Nephron (organoid): ENCODE results near the gene ABCC4.
A peak's percentile ranks its signal among the peaks of the same experiment; 100 is the strongest.
"Not testable (repeated sequence)": the region's sequence is repeated elsewhere in the genome, so short reads cannot be mapped to it uniquely, and the experiment has no call there.

ENCODE experiments used
- H3K27ac Mint-ChIP-seq, 3 experiments: 2 replicates each; pipeline ENCODE4 v1.8.0; 2020; ENCODE audit warnings: mixed read lengths in 3 of 3, mild to moderate bottlenecking in 2 of 3, moderate library complexity in 1 of 3
- H3K27me3 Mint-ChIP-seq: 2 replicates; pipeline ENCODE4 v1.8.0; 2021; ENCODE audit warnings: low read depth, mild to moderate bottlenecking, moderate library complexity, mixed read lengths
- H3K36me3 Mint-ChIP-seq: 2 replicates; pipeline ENCODE4 v1.8.0; 2020; ENCODE audit warnings: low read depth, mixed read lengths
- H3K4me1 Mint-ChIP-seq: 2 replicates; pipeline ENCODE4 v1.8.0; 2020; ENCODE audit warnings: mixed read lengths
- H3K4me3 Mint-ChIP-seq, 3 experiments: 2 replicates each; pipeline ENCODE4 v1.8.0; 2020; ENCODE audit warnings: mild to moderate bottlenecking in 3 of 3, mixed read lengths in 3 of 3, moderate library complexity in 2 of 3
- H3K9me3 Mint-ChIP-seq: 2 replicates; pipeline ENCODE4 v1.8.0; 2020; ENCODE audit warnings: mixed read lengths
- CTCF ChIP-seq, 3 experiments: fragments of 200-600 bp; sonication (generic); IDR thresholded peaks; one replicate each; pipeline ENCODE4 v1.5.0; 2021; ENCODE audit warnings: antibody characterized with exemption in 3 of 3; ENCODE audit not compliant: unreplicated experiment in 3 of 3

The ABCC4 gene

GRCh38 chr13:95193509-95194230, 107.6 kb downstream of the ABCC4 start:
- peaks cover 33% of the 10 kb centered on the region for H3K4me1 Mint-ChIP-seq
- no peak overlapping the region for H3K27ac Mint-ChIP-seq
- no peak for TF ChIP-seq CTCF (IDR thresholded peaks at IDR 0.05; ENCODE audit: unreplicated experiment in 3 of 3)
- H3K27me3 Mint-ChIP-seq = no peaks in the 10 kb centered on the region
- H3K9me3 Mint-ChIP-seq = peaks cover 8% of the 10 kb centered on the region
- H3K36me3 Mint-ChIP-seq = peaks cover 9% of the 10 kb centered on the region
- no peak overlapping the region for H3K4me3 Mint-ChIP-seq

DNA sequence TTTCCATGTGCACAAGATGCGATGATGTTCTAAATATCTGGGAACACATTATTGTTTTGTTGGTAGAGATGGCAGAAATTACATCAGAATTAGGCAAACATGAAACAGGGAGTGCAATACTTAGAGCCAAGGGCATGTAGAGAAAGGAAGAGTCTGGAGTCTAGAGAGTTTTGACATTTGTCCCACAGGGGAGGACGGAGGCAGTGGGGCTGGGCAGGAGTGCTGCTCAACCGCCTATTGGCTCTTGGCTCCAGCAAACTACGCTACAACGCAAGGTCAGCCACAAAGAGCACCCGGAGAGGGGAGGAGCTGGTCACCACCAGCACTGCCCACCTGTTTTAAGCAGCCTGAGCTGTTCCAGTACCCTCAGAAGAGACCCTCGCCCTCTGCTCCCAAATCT, 108.3 kb downstream of the ABCC4 start:
- Mint-ChIP-seq H3K4me3 (no peak overlapping the region), H3K9me3 (peaks cover 4% of the 10 kb centered on the region), H3K4me1 (peaks cover 33% of the 10 kb centered on the region), H3K27me3 (no peaks in the 10 kb centered on the region), H3K27ac (no peak overlapping the region), H3K36me3 (peaks cover 4% of the 10 kb centered on the region)
- TF ChIP-seq CTCF (IDR thresholded peaks at IDR 0.05; ENCODE audit: unreplicated experiment in 3 of 3) = no peak

- H3K36me3 Mint-ChIP-seq, H3K4me3 Mint-ChIP-seq, H3K27ac Mint-ChIP-seq, H3K27me3 Mint-ChIP-seq, H3K9me3 Mint-ChIP-seq: not testable (repeated sequence)
- peaks cover 29% of the 10 kb centered on the region for H3K4me1 Mint-ChIP-seq
These were observed 108.7 kb downstream of the ABCC4 start for GRCh38 chr13:95192564-95192945.

- Mint-ChIP-seq H3K36me3 (peaks cover 5% of the 10 kb centered on the region), H3K4me1 (peaks cover 29% of the 10 kb centered on the region), H3K27me3 (no peaks in the 10 kb centered on the region), H3K4me3 (no peak overlapping the region), H3K9me3 (no peaks in the 10 kb centered on the region), H3K27ac (no peak overlapping the region)
- peak; percentile 89 to 94 (median 92) for TF ChIP-seq CTCF (IDR thresholded peaks at IDR 0.05; ENCODE audit: unreplicated experiment in 3 of 3)
These were observed 109.3 kb downstream of the ABCC4 start for GRCh38 chr13:95191821-95192563.

DNA sequence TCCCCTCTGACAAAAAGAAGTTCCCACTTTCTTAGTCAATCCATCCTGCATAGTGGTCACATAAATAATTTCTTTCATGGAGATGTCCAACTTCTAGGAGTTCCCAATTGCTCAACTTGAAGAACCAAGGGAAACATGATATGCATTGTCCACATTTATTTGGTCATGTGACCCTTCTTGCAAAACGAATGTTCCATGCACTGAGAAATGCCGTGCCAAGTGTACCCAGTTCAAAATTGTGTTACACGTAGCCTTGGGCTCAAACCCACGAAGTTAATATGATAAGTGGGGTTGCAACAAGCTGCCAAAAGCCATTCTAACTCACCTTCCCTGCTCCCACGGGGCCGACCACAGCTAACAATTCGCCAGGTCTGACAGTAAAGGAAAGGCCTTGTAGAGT, 113.1 kb downstream of the ABCC4 start:
- H3K4me1 Mint-ChIP-seq = peaks cover 13% of the 10 kb centered on the region
- no peaks in the 10 kb centered on the region for H3K27me3 Mint-ChIP-seq
- no peak overlapping the region for H3K27ac Mint-ChIP-seq
- no peak overlapping the region for H3K4me3 Mint-ChIP-seq
- H3K36me3 Mint-ChIP-seq = peaks cover 11% of the 10 kb centered on the region
- H3K9me3 Mint-ChIP-seq = no peaks in the 10 kb centered on the region
- TF ChIP-seq CTCF (IDR thresholded peaks at IDR 0.05; ENCODE audit: unreplicated experiment in 3 of 3) = no peak

DNA sequence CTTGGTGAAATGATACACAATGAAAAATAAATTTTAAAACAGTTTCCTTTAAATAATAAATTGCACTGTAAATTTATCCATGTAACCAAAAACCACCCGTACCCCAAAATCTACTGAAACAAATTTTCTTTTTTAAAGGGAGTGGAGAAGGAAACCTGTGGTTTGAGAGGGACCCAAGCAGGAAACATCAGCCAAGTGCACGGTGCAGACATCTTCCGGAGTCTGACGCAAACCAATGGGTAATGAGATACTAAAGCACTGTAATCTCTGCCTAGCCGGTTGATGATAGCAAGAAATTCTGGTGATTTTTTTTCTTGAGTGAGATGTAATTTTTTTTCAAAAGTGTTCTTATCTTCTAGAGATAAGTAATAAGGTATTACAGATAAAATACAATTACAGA, 115.4 kb downstream of the ABCC4 start:
- Mint-ChIP-seq H3K9me3 (no peaks in the 10 kb centered on the region), H3K4me3 (no peak overlapping the region), H3K27ac (no peak overlapping the region), H3K36me3 (peaks cover 11% of the 10 kb centered on the region), H3K4me1 (no peaks in the 10 kb centered on the region), H3K27me3 (no peaks in the 10 kb centered on the region)
- no peak for TF ChIP-seq CTCF (IDR thresholded peaks at IDR 0.05; ENCODE audit: unreplicated experiment in 3 of 3)
